SK-N-SH treated with all-trans-retinoic acid at 6 μM for 48 hours (cell line): Measurements from ENCODE around the gene RPS6KA2.

ENCODE experiments used
- ATAC-seq: fragments of 200-7000 bp; cut with Tn5 transposase; 3 replicates; pipeline ENCODE4 v1.9.1; 2020; ENCODE audit warnings: mild to moderate bottlenecking, moderate library complexity
- ARNTL ChIP-seq: fragments of 450-650 bp; formaldehyde crosslinking; IDR thresholded peaks from 2 replicates; pipeline ENCODE4 v1.5.0; 2020; ENCODE audit warnings: low read depth, mild to moderate bottlenecking, moderate library complexity, borderline replicate concordance
- CREB5 ChIP-seq: fragments of 250-450 bp; sonication (Bioruptor Pico); IDR thresholded peaks from 2 replicates; pipeline ENCODE4 v1.5.1; 2020; ENCODE audit warnings: low read depth, mild to moderate bottlenecking, moderate library complexity
- CSRNP3 ChIP-seq: fragments of 250-450 bp; sonication (Bioruptor Pico); IDR thresholded peaks from 2 replicates; pipeline ENCODE4 v1.5.1; 2021; ENCODE audit warnings: mild to moderate bottlenecking, moderate library complexity
- ESRRG ChIP-seq: fragments of 250-450 bp; sonication (Bioruptor Pico); IDR thresholded peaks from 2 replicates; pipeline ENCODE4 v1.6.1; 2021; ENCODE audit warnings: mild to moderate bottlenecking
- GLIS3 ChIP-seq: fragments of 250-450 bp; sonication (Bioruptor Pico); IDR thresholded peaks from 2 replicates; pipeline ENCODE4 v1.5.0; 2020; ENCODE audit warnings: mild to moderate bottlenecking, moderate library complexity
- ISL1 ChIP-seq: fragments of 250-450 bp; sonication (Bioruptor Pico); IDR thresholded peaks from 2 replicates; pipeline ENCODE4 v2.1.2; 2022; ENCODE audit warnings: mild to moderate bottlenecking, moderate library complexity
- OSR1 ChIP-seq: fragments of 250-450 bp; sonication (Bioruptor Pico); IDR thresholded peaks from 2 replicates; pipeline ENCODE4 v1.8.0; 2022; ENCODE audit warnings: moderate library complexity, mild to moderate bottlenecking, inconsistent platforms
- PATZ1 ChIP-seq: fragments of 250-450 bp; sonication (Bioruptor Pico); IDR thresholded peaks from 2 replicates; pipeline ENCODE4 v1.8.0; 2020; ENCODE audit warnings: mild to moderate bottlenecking, moderate library complexity, borderline replicate concordance
- POU6F1 ChIP-seq: fragments of 250-450 bp; sonication (Bioruptor Pico); IDR thresholded peaks from 2 replicates; pipeline ENCODE4 v1.8.0; 2021; ENCODE audit warnings: low read depth, mild to moderate bottlenecking, moderate library complexity, borderline replicate concordance
- PPARA ChIP-seq: fragments of 250-450 bp; sonication (Bioruptor Pico); IDR thresholded peaks from 2 replicates; pipeline ENCODE4 v1.5.0; 2020; ENCODE audit warnings: mild to moderate bottlenecking, borderline replicate concordance
- RARB ChIP-seq: fragments of 250-450 bp; sonication (Bioruptor Pico); IDR thresholded peaks from 2 replicates; pipeline ENCODE4 v1.8.0; 2021; ENCODE audit warnings: mild to moderate bottlenecking, moderate library complexity
- SNAI2 ChIP-seq: fragments of 250-450 bp; sonication (Bioruptor Pico); IDR thresholded peaks from 2 replicates; pipeline ENCODE4 v1.5.0; 2020; ENCODE audit warnings: mild to moderate bottlenecking, moderate library complexity
- TOX ChIP-seq: fragments of 250-450 bp; sonication (Bioruptor Pico); IDR thresholded peaks from 2 replicates; pipeline ENCODE4 v1.8.0; 2021; ENCODE audit warnings: mild to moderate bottlenecking, moderate library complexity, borderline replicate concordance
- TSHZ2 ChIP-seq: fragments of 250-450 bp; sonication (Bioruptor Pico); IDR thresholded peaks from 2 replicates; pipeline ENCODE4 v1.5.0; 2020; ENCODE audit warnings: mild to moderate bottlenecking, moderate library complexity
- ZFP3 ChIP-seq: fragments of 250-450 bp; sonication (Bioruptor Pico); IDR thresholded peaks from 2 replicates; pipeline ENCODE4 v1.5.0; 2020; ENCODE audit warnings: mild to moderate bottlenecking, moderate library complexity
- ZFP30 ChIP-seq: fragments of 450-650 bp; formaldehyde crosslinking; IDR thresholded peaks from 2 replicates; pipeline ENCODE4 v1.5.0; 2022; ENCODE audit warnings: mild to moderate bottlenecking, moderate library complexity
- ZNF565 ChIP-seq: fragments of 450-650 bp; formaldehyde crosslinking; conservative IDR thresholded peaks from 2 replicates; pipeline ENCODE4 v1.5.0; 2020; ENCODE audit warnings: low read depth, mild to moderate bottlenecking, moderate library complexity
- ZNF70 ChIP-seq: fragments of 450-650 bp; formaldehyde crosslinking; IDR thresholded peaks from 2 replicates; pipeline ENCODE4 v1.5.0; 2020; ENCODE audit warnings: mild to moderate bottlenecking, moderate library complexity
- ZNF8 ChIP-seq: fragments of 450-650 bp; formaldehyde crosslinking; IDR thresholded peaks from 2 replicates; pipeline ENCODE4 v1.5.0; 2020; ENCODE audit warnings: mild to moderate bottlenecking, moderate library complexity

RPS6KA2 gene

GRCh38 chr6:166598441-166599138, 28.5 kb downstream of the RPS6KA2 start:
- peak; percentile 78 for ATAC-seq
- TF ChIP-seq ZFP30 (no peak), SNAI2 (0 out of 2 replicates have a peak, but pooled peaks have one; percentile 73), GLIS3 (CRISPR knock-in tag) (0 out of 2 replicates have a peak, but pooled peaks have one; percentile 1), TSHZ2 (no peak), OSR1 (CRISPR knock-in tag) (no peak), ISL1 (CRISPR knock-in tag) (peak; percentile 72)

- TF ChIP-seq POU6F1 (CRISPR knock-in tag), result no peak
Observed at GRCh38 chr6:166597711-166598440, 29.2 kb downstream of the RPS6KA2 start.

GRCh38 chr6:166596776-166597507, 30.1 kb downstream of the RPS6KA2 start:
- ATAC-seq, result no peak
- no peak for TF ChIP-seq TOX (CRISPR knock-in tag)

More at GRCh38 chr6:166597711-166598440, 29.2 kb downstream of the RPS6KA2 start:
- ATAC-seq, result no peak

- TF ChIP-seq ZNF70 (CRISPR knock-in tag), result no peak
- TF ChIP-seq CSRNP3 (CRISPR knock-in tag), result no peak
- no peak for TF ChIP-seq ISL1 (CRISPR knock-in tag)
- no peak for TF ChIP-seq ESRRG
- TF ChIP-seq ZFP3 (CRISPR knock-in tag), result no peak
- no peak for TF ChIP-seq PPARA
- TF ChIP-seq TSHZ2, result no peak
- no peak for TF ChIP-seq GLIS3 (CRISPR knock-in tag)
- TF ChIP-seq ZNF565 (CRISPR knock-in tag), result no peak
- TF ChIP-seq ARNTL, result no peak
- TF ChIP-seq PATZ1 (CRISPR knock-in tag), result no peak
- TF ChIP-seq CREB5 (CRISPR knock-in tag), result no peak
- TF ChIP-seq RARB (CRISPR knock-in tag), result no peak
- TF ChIP-seq ZNF8, result no peak
- no peak for TF ChIP-seq SNAI2
- TF ChIP-seq POU6F1 (CRISPR knock-in tag), result no peak
- ATAC-seq, result peak; percentile 6; the same call in 2 of the 3 replicates
Observed at GRCh38 chr6:166595949-166596348, 31.1 kb downstream of the RPS6KA2 start.
